Fibroblast of lung (primary cell): Measurements from ENCODE around the gene CEMIP. TPM values are rescaled to one million over a fixed set of nuclear protein-coding genes. Genes with fewer than 3 reads are reported as not detected.

Source experiments
- DNase-seq, 2 donors: peaks; one replicate each; pipeline versions ENCODE4 v3.0.0 to v3.0.0-alpha.2; 2010; ENCODE audit warnings: low read depth in 2 of 2
- H2AFZ ChIP-seq: 2 replicates; pipeline ENCODE4 v1.5.1; 2012; ENCODE audit warnings: low read length, control low read depth, inconsistent platforms
- H3K27ac ChIP-seq: 2 replicates; pipeline ENCODE4 v1.5.1; 2011; ENCODE audit warnings: low read length, control low read depth; ENCODE audit not compliant: insufficient read depth
- H3K27me3 ChIP-seq: 2 replicates; pipeline ENCODE4 v1.5.1; 2011; ENCODE audit warnings: mild to moderate bottlenecking, low read length; ENCODE audit not compliant: control insufficient read depth, insufficient read depth
- H3K36me3 ChIP-seq: 2 replicates; pipeline ENCODE4 v1.5.1; 2011; ENCODE audit warnings: low read length; ENCODE audit not compliant: control insufficient read depth, insufficient read depth
- H3K4me1 ChIP-seq: 2 replicates; pipeline ENCODE4 v1.5.1; 2011; ENCODE audit warnings: low read length; ENCODE audit not compliant: control insufficient read depth, insufficient read depth; ENCODE audit errors: extremely low read depth
- H3K4me2 ChIP-seq: 2 replicates; pipeline ENCODE4 v1.5.1; 2011; ENCODE audit warnings: low read length, control low read depth; ENCODE audit not compliant: insufficient read depth; ENCODE audit errors: extremely low read depth
- H3K4me3 ChIP-seq, 4 experiments: fragments of 200-600 bp in 1 of 4; sonication (generic) in 1 of 4; replicated peaks in 1 of 4; 2 replicates each; pipeline ENCODE4 v1.5.1; 2011 to 2016; ENCODE audit warnings: low read length in 4 of 4, low read depth in 3 of 4, mild to moderate bottlenecking in 3 of 4, control low read depth in 2 of 4, inconsistent platforms in 1 of 4, mixed read lengths in 1 of 4; ENCODE audit not compliant: insufficient read depth in 1 of 4; ENCODE audit errors: control extremely low read depth in 1 of 4
- H3K79me2 ChIP-seq: 2 replicates; pipeline ENCODE4 v1.5.1; 2012; ENCODE audit warnings: mild to moderate bottlenecking, low read length, inconsistent platforms; ENCODE audit not compliant: control insufficient read depth, insufficient read depth
- H3K9ac ChIP-seq: 2 replicates; pipeline ENCODE4 v1.5.1; 2011; ENCODE audit warnings: mild to moderate bottlenecking, low read length, control low read depth; ENCODE audit not compliant: insufficient read depth
- H3K9me3 ChIP-seq: 2 replicates; pipeline ENCODE4 v1.5.1; 2012; ENCODE audit warnings: low read depth, low read length; ENCODE audit not compliant: control insufficient read depth, insufficient read depth
- H4K20me1 ChIP-seq: 2 replicates; pipeline ENCODE4 v1.5.1; 2011; ENCODE audit warnings: low read length; ENCODE audit not compliant: control insufficient read depth, insufficient read depth; ENCODE audit errors: extremely low read depth
- CTCF ChIP-seq, 2 donors: IDR thresholded peaks in 1 of 2; conservative IDR thresholded peaks in 1 of 2; 1 replicate in 1 of 2; 2 replicates in 1 of 2; pipeline ENCODE4 v1.5.1; 2011 to 2012; ENCODE audit warnings: low read length in 2 of 2, control low read depth in 1 of 2, inconsistent platforms in 1 of 2, low read depth in 1 of 2, mild to moderate bottlenecking in 1 of 2
- EZH2 ChIP-seq: IDR thresholded peaks from 2 replicates; pipeline ENCODE4 v1.5.1; 2012; ENCODE audit warnings: low read length, control low read depth, mild to moderate bottlenecking; ENCODE audit errors: missing control alignments
- polyA plus RNA-seq, 2 donors: library from polyadenylated mRNA; depleted of rRNA in 1 of 2; stranded (reverse) in 1 of 2; unstranded in 1 of 2; fragments of >200 nt; gene quantifications; 2 replicates each; pipeline ENCODE4 v1.2.1, GENCODE V29; 2011 to 2012; ENCODE audit warnings: missing spikeins in 1 of 2
- total RNA-seq: library from RNA; depleted of rRNA; stranded (reverse); fragments of >200 nt; gene quantifications from 2 replicates; pipeline ENCODE4 v1.2.1, GENCODE V29; 2014

The CEMIP gene
- total and polyA plus RNA-seq, 2 donors (not counting 1 experiment from before 2014, with no cell fraction given): 946 to 1,190 TPM

GRCh38 chr15:80984856-80985255, 205.7 kb downstream of the CEMIP start:
- no peak for TF ChIP-seq CTCF (conservative IDR thresholded peaks at IDR 0.05 in 1 of 2, IDR thresholded peaks at IDR 0.05 in 1 of 2; ENCODE audit: low read depth in 1 of 2, low read length in 2 of 2)
- no peak for TF ChIP-seq EZH2
- peaks cover 4% of the 10 kb centered on the region for H3K36me3 ChIP-seq
- no peak overlapping the region for H3K27ac ChIP-seq
- H3K4me3 ChIP-seq: no peak overlapping the region
- H3K4me2 ChIP-seq: no peak overlapping the region
- no peak overlapping the region for H2AFZ ChIP-seq
- H3K79me2 ChIP-seq: peaks cover 52% of the 10 kb centered on the region
- H3K4me1 ChIP-seq: no peaks in the 10 kb centered on the region
- no peaks in the 10 kb centered on the region for H3K9me3 ChIP-seq
- no peak overlapping the region for H3K9ac ChIP-seq
- DNase-seq: no peak
- H3K27me3 ChIP-seq: no peaks in the 10 kb centered on the region
- no peaks in the 10 kb centered on the region for H4K20me1 ChIP-seq

DNA sequence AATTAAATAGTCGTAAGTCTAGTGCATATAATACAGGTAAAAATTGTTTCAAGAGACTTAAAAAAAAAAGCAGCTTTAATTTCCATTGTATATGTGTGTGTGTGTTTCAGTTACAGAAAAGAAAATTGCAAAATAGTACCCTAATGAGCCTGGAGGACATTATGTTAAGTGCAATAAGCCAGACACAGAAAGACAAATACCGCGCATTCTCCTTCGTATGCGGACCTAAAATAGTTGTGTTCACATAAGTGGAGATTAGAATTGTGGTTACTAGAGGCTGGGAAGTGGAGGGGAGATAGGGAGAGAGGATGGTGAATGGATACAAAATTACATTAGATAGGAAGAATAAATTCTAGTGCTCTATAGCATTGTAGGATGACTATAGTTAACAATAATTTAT, 206.8 kb downstream of the CEMIP start:
- Histone ChIP-seq H3K27me3 (no peaks in the 10 kb centered on the region), H2AFZ (no peak overlapping the region), H3K79me2 (peaks cover 52% of the 10 kb centered on the region), H3K4me1 (peaks cover 5% of the 10 kb centered on the region), H3K4me3 (no peak overlapping the region), H3K9ac (no peak overlapping the region), H3K36me3 (peaks cover 2% of the 10 kb centered on the region), H3K4me2 (no peak overlapping the region), H3K9me3 (no peaks in the 10 kb centered on the region), H4K20me1 (no peaks in the 10 kb centered on the region), H3K27ac (no peak overlapping the region)
- no peak for DNase-seq
- TF ChIP-seq EZH2 (no peak), CTCF (conservative IDR thresholded peaks at IDR 0.05 in 1 of 2, IDR thresholded peaks at IDR 0.05 in 1 of 2; ENCODE audit: low read depth in 1 of 2, low read length in 2 of 2) (no peak)

DNA sequence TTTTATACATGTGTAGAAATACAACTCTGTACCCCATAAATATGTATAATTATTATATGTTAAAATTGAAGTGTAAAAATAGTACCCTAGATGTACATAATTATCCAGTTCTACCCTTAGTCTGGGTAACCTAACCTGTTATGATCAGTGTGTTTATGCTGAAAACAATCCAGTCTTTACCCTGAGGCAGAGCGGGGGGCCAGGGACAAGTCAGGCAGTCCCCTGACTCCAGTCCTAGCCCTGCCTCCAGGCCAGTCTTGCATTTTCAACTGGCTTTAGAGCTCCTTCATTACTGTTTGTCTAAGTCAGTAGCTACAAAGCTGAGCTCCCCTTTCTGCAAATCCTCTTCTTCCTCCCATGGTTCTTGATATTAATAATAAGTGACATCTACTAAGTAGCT, 207.3 kb downstream of the CEMIP start:
- Histone ChIP-seq H3K4me3 (no peak overlapping the region), H3K4me2 (no peak overlapping the region), H3K27ac (no peak overlapping the region), H2AFZ (no peak overlapping the region), H3K79me2 (peaks cover 52% of the 10 kb centered on the region), H3K9ac (no peak overlapping the region), H3K27me3 (no peaks in the 10 kb centered on the region), H3K9me3 (no peaks in the 10 kb centered on the region), H3K4me1 (peaks cover 9% of the 10 kb centered on the region), H4K20me1 (no peaks in the 10 kb centered on the region), H3K36me3 (peaks cover 2% of the 10 kb centered on the region)
- DNase-seq: no peak
- TF ChIP-seq EZH2: no peak
- TF ChIP-seq CTCF (conservative IDR thresholded peaks at IDR 0.05 in 1 of 2, IDR thresholded peaks at IDR 0.05 in 1 of 2; ENCODE audit: low read depth in 1 of 2, low read length in 2 of 2): no peak
